HepG2 (cell line): ENCODE measurements around the gene RGS6. TPM values are rescaled to one million over a fixed set of nuclear protein-coding genes. Genes with fewer than 3 reads are reported as not detected.

Experiments
- ATAC-seq: fragments of 200-7000 bp; cut with Tn5 transposase; 3 replicates; pipeline ENCODE4 v1.9.1; 2020; ENCODE audit warnings: mild to moderate bottlenecking, moderate library complexity
- BruUV-seq: library from RNA; stranded (reverse); fragments of 400-500 nt; replicated peaks from 2 replicates; lab custom pipeline; 2021; lab: Mats Ljungman, UMichigan
- CTCF ChIA-PET: fragments of 300-600 bp; formaldehyde crosslinking; extraction: SDS; loops from one replicate; lab custom pipeline; 2021; ENCODE audit warnings: low total read pairs, inconsistent platforms, low intra/inter-chr PET ratio; lab: Yijun Ruan, JAX
- POLR2A ChIA-PET: fragments of 350-600 bp; sonication (Branson Sonifier 250); formaldehyde crosslinking; loops from one replicate; lab custom pipeline; 2020; ENCODE audit warnings: antibody characterized with exemption, inconsistent platforms; lab: Yijun Ruan, JAX
- DNase-seq: peaks from one replicate; pipeline ENCODE4 v3.0.0-alpha.2; 2015; ENCODE audit warnings: low spot score
- FAIRE-seq: peaks from 3 replicates; lab custom pipeline; 2011; peaks lifted over from hg19 to GRCh38; lab: Jason Lieb, UNC
- H2AFZ ChIP-seq: one replicate; pipeline ENCODE4 v1.6.1; 2011; ENCODE audit warnings: low read length, inconsistent platforms
- H3K27ac ChIP-seq: fragments of 300-600 bp; 3 replicates; pipeline ENCODE4 v1.8.0; 2011; ENCODE audit warnings: mixed run types, mild to moderate bottlenecking, mixed read lengths, low read length, inconsistent platforms; ENCODE audit not compliant: insufficient read depth; ENCODE audit errors: extremely low read length
- H3K27me3 ChIP-seq, 2 experiments: fragments of 200-600 bp in 1 of 2; 2 replicates in 1 of 2; 3 replicates in 1 of 2; pipeline versions ENCODE4 v1.6.0 to v1.8.0; 2011; ENCODE audit warnings: low read length in 2 of 2, mild to moderate bottlenecking in 2 of 2, moderate library complexity in 2 of 2, inconsistent platforms in 1 of 2; ENCODE audit not compliant: insufficient read depth in 2 of 2, control insufficient read depth in 1 of 2
- H3K36me3 ChIP-seq, 2 experiments: fragments of 200-600 bp in 1 of 2; replicated peaks in 1 of 2; 2 replicates in 1 of 2; 3 replicates in 1 of 2; pipeline versions ENCODE4 v1.5.1 to v1.8.0; 2011; ENCODE audit warnings: low read length in 2 of 2, inconsistent platforms in 1 of 2; ENCODE audit not compliant: insufficient read depth in 2 of 2, control insufficient read depth in 1 of 2
- H3K4me1 ChIP-seq: 2 replicates; pipeline ENCODE4 v1.5.1; 2012; ENCODE audit warnings: low read length, inconsistent platforms; ENCODE audit not compliant: insufficient read depth
- H3K4me2 ChIP-seq: 2 replicates; pipeline ENCODE4 v1.6.0; 2011; ENCODE audit warnings: low read depth, low read length, inconsistent platforms
- H3K4me3 ChIP-seq, 3 experiments: fragments of 200-600 bp in 1 of 3; sonication (generic), shearing (Covaris generic) in 1 of 3; replicated peaks in 1 of 3; 2 replicates each; pipeline ENCODE4 v1.5.1; 2011 to 2016; ENCODE audit warnings: low read length in 3 of 3, inconsistent platforms in 2 of 3, low read depth in 2 of 3, mild to moderate bottlenecking in 2 of 3, control low read depth in 1 of 3, mixed read lengths in 1 of 3; ENCODE audit not compliant: insufficient read depth in 1 of 3
- H3K79me2 ChIP-seq: one replicate; pipeline ENCODE4 v1.6.1; 2011; ENCODE audit warnings: low read length, inconsistent platforms; ENCODE audit not compliant: insufficient read depth
- H3K9ac ChIP-seq: 2 replicates; pipeline ENCODE4 v1.6.0; 2011; ENCODE audit warnings: mild to moderate bottlenecking, low read depth, low read length, inconsistent platforms; ENCODE audit not compliant: insufficient read depth
- H3K9me3 ChIP-seq: 2 replicates; pipeline ENCODE4 v1.5.1; 2012; ENCODE audit warnings: mild to moderate bottlenecking, low read length
- H4K20me1 ChIP-seq: 2 replicates; pipeline ENCODE4 v1.6.0; 2011; ENCODE audit warnings: inconsistent platforms, mild to moderate bottlenecking, low read length, moderate library complexity; ENCODE audit not compliant: insufficient read depth
- HNF4A ChIP-seq: sonication (generic); formaldehyde crosslinking; IDR thresholded peaks from 2 replicates; pipeline ENCODE4 v1.4.0; 2020; ENCODE audit warnings: missing genetic modification reagents
- NFIC ChIP-seq: IDR thresholded peaks from 2 replicates; pipeline ENCODE4 v1.6.1; 2012; ENCODE audit warnings: mild to moderate bottlenecking, low read length, inconsistent platforms
- THAP8 ChIP-seq: sonication (generic); formaldehyde crosslinking; IDR thresholded peaks from 2 replicates; pipeline ENCODE4 v1.5.1; 2020; ENCODE audit warnings: missing genetic modification reagents, mild to moderate bottlenecking, borderline replicate concordance
- ZNF318 ChIP-seq: sonication (generic); formaldehyde crosslinking; IDR thresholded peaks from 2 replicates; pipeline ENCODE4 v1.4.0; 2020; ENCODE audit warnings: mild to moderate bottlenecking, missing genetic modification reagents
- ZNF616 ChIP-seq: sonication (generic); formaldehyde crosslinking; IDR thresholded peaks from 2 replicates; pipeline ENCODE4 v1.5.0; 2020; ENCODE audit warnings: low read depth, mild to moderate bottlenecking, missing genetic modification reagents
- ZNF691 ChIP-seq: sonication (generic); formaldehyde crosslinking; IDR thresholded peaks from 2 replicates; pipeline ENCODE4 v1.4.0; 2020; ENCODE audit warnings: missing genetic modification reagents, low read depth, mild to moderate bottlenecking, borderline replicate concordance
- WGBS: methylation state at CpG from one replicate; pipeline ENCODE4 v1.1.6; 2017; ENCODE audit warnings: low lambda C conversion rate; 5-methylcytosine and 5-hydroxymethylcytosine counted together
- in situ Hi-C: cut with HindIII; loops from 2 replicates; pipeline ENCODE4 v1.10.0; 2017; ENCODE audit warnings: low pct_unique_long_range_greater_than_20kb; ENCODE audit not compliant: extremely low pct_ligation_motif_present
- intact Hi-C: fragments of 100-400 bp; cut with micrococcal nuclease; formaldehyde crosslinking; loops from one replicate; pipeline ENCODE4 v1.10.0; 2022; ENCODE audit not compliant: unreplicated experiment
- polyA plus RNA-seq, 8 experiments: library from polyadenylated mRNA; depleted of rRNA in 3 of 8; stranded (reverse) in 7 of 8; unstranded in 1 of 8; fragments of >200 nt; fragmentation: Illumina TruSeq in 4 of 8; extraction: Trizol in 4 of 8; gene quantifications; 2 replicates each; pipeline versions ENCODE4 v1.2.1 to v1.2.3, GENCODE V29; 2011 to 2016; ENCODE audit warnings: low read depth in 4 of 8, missing spikeins in 1 of 8, mixed read lengths in 1 of 8; ENCODE audit not compliant: insufficient read depth in 1 of 8
- total RNA-seq, 5 experiments: library from RNA; depleted of rRNA; stranded (reverse); fragments of >200 nt; fragmentation: Illumina TruSeq; extraction: Trizol; gene quantifications; 2 replicates each; pipeline ENCODE4 v1.2.3, GENCODE V29; 2016; ENCODE audit warnings: low read depth in 1 of 5

Gene RGS6
- total and polyA plus RNA-seq, 2 of the 13 experiments (the other 11 are each of a cell fraction or from before 2014, with no cell fraction given), result not detected

DNA sequence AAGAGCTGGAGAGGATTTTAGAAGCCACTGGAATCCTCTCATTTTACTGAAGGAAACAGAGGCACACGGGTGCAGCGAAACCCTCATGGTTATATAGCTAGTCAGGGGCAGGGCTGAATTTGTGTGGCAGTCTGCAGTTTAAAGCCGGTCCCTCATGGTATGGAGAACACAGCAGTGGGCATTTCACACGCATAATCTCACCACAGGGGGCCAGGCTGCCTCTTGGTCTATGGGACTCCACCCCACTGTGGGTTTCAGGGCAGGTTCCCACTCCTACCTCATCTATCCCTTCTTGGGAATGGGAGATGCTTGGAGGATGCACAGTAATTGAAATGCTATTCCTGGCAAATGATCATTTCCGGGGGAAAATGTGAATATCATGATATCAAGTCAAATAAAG lies 400.6 kb downstream of the RGS6 start:
- no peak overlapping the region for H3K4me2 ChIP-seq
- no peaks in the 10 kb centered on the region for H3K36me3 ChIP-seq
- no peaks in the 10 kb centered on the region for H3K79me2 ChIP-seq
- 3% methylated on average over 3 of the region's 5 CpGs for WGBS
- no peaks in the 10 kb centered on the region for H3K27me3 ChIP-seq
- H3K9ac ChIP-seq, result no peak overlapping the region
- no peaks in the 10 kb centered on the region for H4K20me1 ChIP-seq
- in situ Hi-C loops (no loop called here), intact Hi-C loops (no loop called here)
- H2AFZ ChIP-seq, result no peak overlapping the region
- no peak overlapping the region for H3K4me3 ChIP-seq
- DNase-seq (no peak), FAIRE-seq (no peak), ATAC-seq (no peak)
- H3K27ac ChIP-seq, result no peak overlapping the region
- TF ChIP-seq ZNF616 (CRISPR knock-in tag) (no peak), THAP8 (CRISPR knock-in tag) (no peak), ZNF318 (CRISPR knock-in tag) (no peak), ZNF691 (no peak), HNF4A (CRISPR knock-in tag) (no peak), NFIC (no peak)
- no peaks in the 10 kb centered on the region for H3K4me1 ChIP-seq
- ChIA-PET CTCF (no interaction called here), POLR2A (no interaction called here)
- H3K9me3 ChIP-seq, result no peaks in the 10 kb centered on the region; the same call in 1 of the 2 replicates
- no TSS peak for BruUV-seq
